Measurements from ENCODE around the gene FOXRED2.

DNA sequence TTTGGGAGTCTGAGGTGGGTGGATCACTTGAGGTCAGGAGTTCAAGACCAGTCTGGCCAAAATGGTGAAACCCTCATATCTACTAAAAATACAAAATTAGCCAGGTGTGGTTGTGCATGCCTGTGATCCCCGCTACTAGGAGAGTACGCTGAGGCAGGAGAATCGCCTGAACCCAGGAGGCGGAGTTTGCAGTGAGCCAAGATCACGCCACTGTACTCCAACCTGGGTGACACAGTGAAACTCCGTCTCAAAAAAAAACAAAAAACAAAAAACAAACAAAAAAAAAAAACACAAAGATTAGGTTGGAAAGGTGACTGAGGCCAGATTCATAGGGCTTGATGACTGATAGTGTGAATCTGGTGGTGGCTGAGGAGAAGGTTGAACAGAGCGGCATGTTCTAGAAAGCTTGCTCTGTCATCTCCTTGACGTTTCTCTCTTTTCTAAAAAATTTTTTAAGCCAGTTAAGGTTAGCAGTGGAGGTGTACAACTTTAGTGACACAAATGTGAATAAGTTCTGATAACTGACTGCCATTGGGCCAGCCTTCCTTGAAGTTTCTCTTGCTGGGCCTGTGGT, 66.3 kb downstream of the FOXRED2 start:
- TF ChIP-seq, protein P1, sequence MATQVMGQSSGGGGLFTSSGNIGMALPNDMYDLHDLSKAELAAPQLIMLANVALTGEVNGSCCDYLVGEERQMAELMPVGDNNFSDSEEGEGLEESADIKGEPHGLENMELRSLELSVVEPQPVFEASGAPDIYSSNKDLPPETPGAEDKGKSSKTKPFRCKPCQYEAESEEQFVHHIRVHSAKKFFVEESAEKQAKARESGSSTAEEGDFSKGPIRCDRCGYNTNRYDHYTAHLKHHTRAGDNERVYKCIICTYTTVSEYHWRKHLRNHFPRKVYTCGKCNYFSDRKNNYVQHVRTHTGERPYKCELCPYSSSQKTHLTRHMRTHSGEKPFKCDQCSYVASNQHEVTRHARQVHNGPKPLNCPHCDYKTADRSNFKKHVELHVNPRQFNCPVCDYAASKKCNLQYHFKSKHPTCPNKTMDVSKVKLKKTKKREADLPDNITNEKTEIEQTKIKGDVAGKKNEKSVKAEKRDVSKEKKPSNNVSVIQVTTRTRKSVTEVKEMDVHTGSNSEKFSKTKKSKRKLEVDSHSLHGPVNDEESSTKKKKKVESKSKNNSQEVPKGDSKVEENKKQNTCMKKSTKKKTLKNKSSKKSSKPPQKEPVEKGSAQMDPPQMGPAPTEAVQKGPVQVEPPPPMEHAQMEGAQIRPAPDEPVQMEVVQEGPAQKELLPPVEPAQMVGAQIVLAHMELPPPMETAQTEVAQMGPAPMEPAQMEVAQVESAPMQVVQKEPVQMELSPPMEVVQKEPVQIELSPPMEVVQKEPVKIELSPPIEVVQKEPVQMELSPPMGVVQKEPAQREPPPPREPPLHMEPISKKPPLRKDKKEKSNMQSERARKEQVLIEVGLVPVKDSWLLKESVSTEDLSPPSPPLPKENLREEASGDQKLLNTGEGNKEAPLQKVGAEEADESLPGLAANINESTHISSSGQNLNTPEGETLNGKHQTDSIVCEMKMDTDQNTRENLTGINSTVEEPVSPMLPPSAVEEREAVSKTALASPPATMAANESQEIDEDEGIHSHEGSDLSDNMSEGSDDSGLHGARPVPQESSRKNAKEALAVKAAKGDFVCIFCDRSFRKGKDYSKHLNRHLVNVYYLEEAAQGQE (IDR thresholded peaks at IDR 0.05; ENCODE audit: unreplicated experiment): no peak
- TF ChIP-seq, protein P2, sequence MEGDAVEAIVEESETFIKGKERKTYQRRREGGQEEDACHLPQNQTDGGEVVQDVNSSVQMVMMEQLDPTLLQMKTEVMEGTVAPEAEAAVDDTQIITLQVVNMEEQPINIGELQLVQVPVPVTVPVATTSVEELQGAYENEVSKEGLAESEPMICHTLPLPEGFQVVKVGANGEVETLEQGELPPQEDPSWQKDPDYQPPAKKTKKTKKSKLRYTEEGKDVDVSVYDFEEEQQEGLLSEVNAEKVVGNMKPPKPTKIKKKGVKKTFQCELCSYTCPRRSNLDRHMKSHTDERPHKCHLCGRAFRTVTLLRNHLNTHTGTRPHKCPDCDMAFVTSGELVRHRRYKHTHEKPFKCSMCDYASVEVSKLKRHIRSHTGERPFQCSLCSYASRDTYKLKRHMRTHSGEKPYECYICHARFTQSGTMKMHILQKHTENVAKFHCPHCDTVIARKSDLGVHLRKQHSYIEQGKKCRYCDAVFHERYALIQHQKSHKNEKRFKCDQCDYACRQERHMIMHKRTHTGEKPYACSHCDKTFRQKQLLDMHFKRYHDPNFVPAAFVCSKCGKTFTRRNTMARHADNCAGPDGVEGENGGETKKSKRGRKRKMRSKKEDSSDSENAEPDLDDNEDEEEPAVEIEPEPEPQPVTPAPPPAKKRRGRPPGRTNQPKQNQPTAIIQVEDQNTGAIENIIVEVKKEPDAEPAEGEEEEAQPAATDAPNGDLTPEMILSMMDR (conservative IDR thresholded peaks at IDR 0.05; ENCODE audit: low read depth in 2 of 2): no peak
- TF ChIP-seq POLR2AphosphoS5 (IDR thresholded peaks at IDR 0.05; ENCODE audit: low read depth) (no peak), EZH2 (IDR thresholded peaks at IDR 0.05; ENCODE audit: low read depth, unreplicated experiment) (no peak), EZH2phosphoT487 (IDR thresholded peaks at IDR 0.05; ENCODE audit: unreplicated experiment) (no peak), ZNF331 (CRISPR knock-in tag; IDR thresholded peaks at IDR 0.05; ENCODE audit: low read depth) (no peak)
- TF ChIP-seq, protein P3, sequence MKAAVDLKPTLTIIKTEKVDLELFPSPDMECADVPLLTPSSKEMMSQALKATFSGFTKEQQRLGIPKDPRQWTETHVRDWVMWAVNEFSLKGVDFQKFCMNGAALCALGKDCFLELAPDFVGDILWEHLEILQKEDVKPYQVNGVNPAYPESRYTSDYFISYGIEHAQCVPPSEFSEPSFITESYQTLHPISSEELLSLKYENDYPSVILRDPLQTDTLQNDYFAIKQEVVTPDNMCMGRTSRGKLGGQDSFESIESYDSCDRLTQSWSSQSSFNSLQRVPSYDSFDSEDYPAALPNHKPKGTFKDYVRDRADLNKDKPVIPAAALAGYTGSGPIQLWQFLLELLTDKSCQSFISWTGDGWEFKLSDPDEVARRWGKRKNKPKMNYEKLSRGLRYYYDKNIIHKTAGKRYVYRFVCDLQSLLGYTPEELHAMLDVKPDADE (IDR thresholded peaks at IDR 0.05): no peak

All from GM23338 (cell line).